Lower leg skin (tissue), 3 donors: ENCODE data around the gene CFAP43.

Experiments used
- POLR2A ChIP-seq, 2 donors: fragments of 450-650 bp; IDR thresholded peaks; one replicate each; pipeline ENCODE4 v1.6.1; 2016 to 2017; ENCODE audit warnings: antibody characterized with exemption in 2 of 2, mild to moderate bottlenecking in 1 of 2, moderate library complexity in 1 of 2
- TF ChIP-seq, protein P1 (sequence below), 3 donors: fragments of 450-650 bp; IDR thresholded peaks; one replicate each; pipeline ENCODE4 v1.5.1; 2016; ENCODE audit warnings: antibody characterized with exemption in 3 of 3, mild to moderate bottlenecking in 3 of 3, moderate library complexity in 2 of 3

DNA sequence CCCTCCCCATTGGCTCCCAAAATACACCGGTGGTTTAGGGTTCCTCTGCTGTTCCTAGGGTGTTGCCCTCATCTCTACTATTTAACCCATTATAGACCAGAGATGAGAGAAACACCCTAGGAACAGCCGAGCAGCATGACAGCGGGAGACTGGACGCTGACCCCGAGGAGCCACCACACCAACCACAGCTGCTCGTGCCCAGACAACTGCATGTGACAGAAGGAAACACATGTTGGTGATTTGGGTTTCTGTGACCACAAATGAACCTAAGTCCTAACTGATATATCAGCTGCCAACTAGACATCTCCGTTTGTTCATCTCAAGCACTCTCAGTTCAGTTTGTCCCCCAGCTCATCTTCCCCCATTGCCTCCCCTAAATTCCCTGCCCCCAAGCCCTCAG, 13.4 kb downstream of the CFAP43 start:
- TF ChIP-seq, protein P1, sequence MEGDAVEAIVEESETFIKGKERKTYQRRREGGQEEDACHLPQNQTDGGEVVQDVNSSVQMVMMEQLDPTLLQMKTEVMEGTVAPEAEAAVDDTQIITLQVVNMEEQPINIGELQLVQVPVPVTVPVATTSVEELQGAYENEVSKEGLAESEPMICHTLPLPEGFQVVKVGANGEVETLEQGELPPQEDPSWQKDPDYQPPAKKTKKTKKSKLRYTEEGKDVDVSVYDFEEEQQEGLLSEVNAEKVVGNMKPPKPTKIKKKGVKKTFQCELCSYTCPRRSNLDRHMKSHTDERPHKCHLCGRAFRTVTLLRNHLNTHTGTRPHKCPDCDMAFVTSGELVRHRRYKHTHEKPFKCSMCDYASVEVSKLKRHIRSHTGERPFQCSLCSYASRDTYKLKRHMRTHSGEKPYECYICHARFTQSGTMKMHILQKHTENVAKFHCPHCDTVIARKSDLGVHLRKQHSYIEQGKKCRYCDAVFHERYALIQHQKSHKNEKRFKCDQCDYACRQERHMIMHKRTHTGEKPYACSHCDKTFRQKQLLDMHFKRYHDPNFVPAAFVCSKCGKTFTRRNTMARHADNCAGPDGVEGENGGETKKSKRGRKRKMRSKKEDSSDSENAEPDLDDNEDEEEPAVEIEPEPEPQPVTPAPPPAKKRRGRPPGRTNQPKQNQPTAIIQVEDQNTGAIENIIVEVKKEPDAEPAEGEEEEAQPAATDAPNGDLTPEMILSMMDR (IDR thresholded peaks at IDR 0.05): no peak
- TF ChIP-seq POLR2A (IDR thresholded peaks at IDR 0.05): no peak
